HepG2 (cell line): ENCODE results near the gene CDC42EP1. TPM values are rescaled to one million over a fixed set of nuclear protein-coding genes. Genes with fewer than 3 reads are reported as not detected.
A peak's percentile ranks its signal among the peaks of the same experiment; 100 is the strongest.

Experiments used
- ATAC-seq: fragments of 200-7000 bp; cut with Tn5 transposase; 3 replicates; pipeline ENCODE4 v1.9.1; 2020; ENCODE audit warnings: mild to moderate bottlenecking, moderate library complexity
- BruUV-seq: library from RNA; stranded (reverse); fragments of 400-500 nt; replicated peaks from 2 replicates; lab custom pipeline; 2021; lab: Mats Ljungman, UMichigan
- CTCF ChIA-PET: fragments of 300-600 bp; formaldehyde crosslinking; extraction: SDS; loops from one replicate; lab custom pipeline; 2021; ENCODE audit warnings: low total read pairs, inconsistent platforms, low intra/inter-chr PET ratio; lab: Yijun Ruan, JAX
- POLR2A ChIA-PET: fragments of 350-600 bp; sonication (Branson Sonifier 250); formaldehyde crosslinking; loops from one replicate; lab custom pipeline; 2020; ENCODE audit warnings: antibody characterized with exemption, inconsistent platforms; lab: Yijun Ruan, JAX
- DNase-seq: peaks from one replicate; pipeline ENCODE4 v3.0.0-alpha.2; 2015; ENCODE audit warnings: low spot score
- FAIRE-seq: peaks from 3 replicates; lab custom pipeline; 2011; peaks lifted over from hg19 to GRCh38; lab: Jason Lieb, UNC
- H2AFZ ChIP-seq: one replicate; pipeline ENCODE4 v1.6.1; 2011; ENCODE audit warnings: low read length, inconsistent platforms
- H3K27ac ChIP-seq: fragments of 300-600 bp; 3 replicates; pipeline ENCODE4 v1.8.0; 2011; ENCODE audit warnings: mixed run types, mild to moderate bottlenecking, mixed read lengths, low read length, inconsistent platforms; ENCODE audit not compliant: insufficient read depth; ENCODE audit errors: extremely low read length
- H3K27me3 ChIP-seq, 2 experiments: fragments of 200-600 bp in 1 of 2; 2 replicates in 1 of 2; 3 replicates in 1 of 2; pipeline versions ENCODE4 v1.6.0 to v1.8.0; 2011; ENCODE audit warnings: low read length in 2 of 2, mild to moderate bottlenecking in 2 of 2, moderate library complexity in 2 of 2, inconsistent platforms in 1 of 2; ENCODE audit not compliant: insufficient read depth in 2 of 2, control insufficient read depth in 1 of 2
- H3K36me3 ChIP-seq, 2 experiments: fragments of 200-600 bp in 1 of 2; replicated peaks in 1 of 2; 2 replicates in 1 of 2; 3 replicates in 1 of 2; pipeline versions ENCODE4 v1.5.1 to v1.8.0; 2011; ENCODE audit warnings: low read length in 2 of 2, inconsistent platforms in 1 of 2; ENCODE audit not compliant: insufficient read depth in 2 of 2, control insufficient read depth in 1 of 2
- H3K4me1 ChIP-seq: 2 replicates; pipeline ENCODE4 v1.5.1; 2012; ENCODE audit warnings: low read length, inconsistent platforms; ENCODE audit not compliant: insufficient read depth
- H3K4me2 ChIP-seq: 2 replicates; pipeline ENCODE4 v1.6.0; 2011; ENCODE audit warnings: low read depth, low read length, inconsistent platforms
- H3K4me3 ChIP-seq, 3 experiments: fragments of 200-600 bp in 1 of 3; sonication (generic), shearing (Covaris generic) in 1 of 3; replicated peaks in 1 of 3; 2 replicates each; pipeline ENCODE4 v1.5.1; 2011 to 2016; ENCODE audit warnings: low read length in 3 of 3, inconsistent platforms in 2 of 3, low read depth in 2 of 3, mild to moderate bottlenecking in 2 of 3, control low read depth in 1 of 3, mixed read lengths in 1 of 3; ENCODE audit not compliant: insufficient read depth in 1 of 3
- H3K79me2 ChIP-seq: one replicate; pipeline ENCODE4 v1.6.1; 2011; ENCODE audit warnings: low read length, inconsistent platforms; ENCODE audit not compliant: insufficient read depth
- H3K9ac ChIP-seq: 2 replicates; pipeline ENCODE4 v1.6.0; 2011; ENCODE audit warnings: mild to moderate bottlenecking, low read depth, low read length, inconsistent platforms; ENCODE audit not compliant: insufficient read depth
- H3K9me3 ChIP-seq: 2 replicates; pipeline ENCODE4 v1.5.1; 2012; ENCODE audit warnings: mild to moderate bottlenecking, low read length
- H4K20me1 ChIP-seq: 2 replicates; pipeline ENCODE4 v1.6.0; 2011; ENCODE audit warnings: inconsistent platforms, mild to moderate bottlenecking, low read length, moderate library complexity; ENCODE audit not compliant: insufficient read depth
- CBX1 ChIP-seq: IDR thresholded peaks from one replicate; pipeline ENCODE4 v1.6.1; 2016; ENCODE audit warnings: antibody characterized with exemption, low read depth
- FOXC1 ChIP-seq: sonication (generic); formaldehyde crosslinking; IDR thresholded peaks from 2 replicates; pipeline ENCODE4 v1.8.0; 2022; ENCODE audit warnings: mild to moderate bottlenecking, missing genetic modification reagents, borderline replicate concordance
- HCFC1 ChIP-seq: fragments of 150-350 bp; IDR thresholded peaks from 2 replicates; pipeline ENCODE4 v1.6.1; 2014; ENCODE audit warnings: low read depth, low read length
- HES4 ChIP-seq: sonication (generic); formaldehyde crosslinking; IDR thresholded peaks from 2 replicates; pipeline ENCODE4 v1.9.0; 2021; ENCODE audit warnings: mild to moderate bottlenecking, missing genetic modification reagents, borderline replicate concordance
- SAP130 ChIP-seq: IDR thresholded peaks from 2 replicates; pipeline ENCODE4 v1.6.1; 2016; ENCODE audit warnings: low read depth
- SRF ChIP-seq: IDR thresholded peaks from 2 replicates; pipeline ENCODE4 v1.6.1; 2011; ENCODE audit warnings: mild to moderate bottlenecking, low read depth, low read length, moderate library complexity
- THAP7 ChIP-seq: sonication (generic); formaldehyde crosslinking; IDR thresholded peaks from 2 replicates; pipeline ENCODE4 v1.8.1; 2023; ENCODE audit warnings: mild to moderate bottlenecking, missing genetic modification reagents
- XRCC5 ChIP-seq: fragments of 200-400 bp; formaldehyde crosslinking; optimal IDR thresholded peaks from 2 replicates; pipeline ENCODE3; 2017; ENCODE audit warnings: mild to moderate bottlenecking, low read length
- ZBTB10 ChIP-seq: sonication (generic); formaldehyde crosslinking; IDR thresholded peaks from 2 replicates; pipeline ENCODE4 v1.4.0; 2020; ENCODE audit warnings: missing genetic modification reagents, borderline replicate concordance
- ZBTB14 ChIP-seq: sonication (generic); formaldehyde crosslinking; IDR thresholded peaks from 2 replicates; pipeline ENCODE4 v1.4.0; 2020; ENCODE audit warnings: missing genetic modification reagents
- ZNF180 ChIP-seq: sonication (generic); formaldehyde crosslinking; IDR thresholded peaks from 2 replicates; pipeline ENCODE4 v1.4.0; 2020; ENCODE audit warnings: low read depth, missing genetic modification reagents, borderline replicate concordance
- ZNF329 ChIP-seq: sonication (generic); formaldehyde crosslinking; IDR thresholded peaks from 2 replicates; pipeline ENCODE4 v1.9.0; 2021; ENCODE audit warnings: low read depth, mild to moderate bottlenecking, missing genetic modification reagents
- ZNF44 ChIP-seq: sonication (generic); formaldehyde crosslinking; IDR thresholded peaks from 2 replicates; pipeline ENCODE4 v1.5.1; 2020; ENCODE audit warnings: mild to moderate bottlenecking, missing genetic modification reagents
- ZNF552 ChIP-seq: sonication (generic); formaldehyde crosslinking; IDR thresholded peaks from 2 replicates; pipeline ENCODE4 v1.9.0; 2022; ENCODE audit warnings: missing genetic modification reagents, mild to moderate bottlenecking, borderline replicate concordance
- WGBS: methylation state at CpG from one replicate; pipeline ENCODE4 v1.1.6; 2017; ENCODE audit warnings: low lambda C conversion rate; 5-methylcytosine and 5-hydroxymethylcytosine counted together
- in situ Hi-C: cut with HindIII; loops from 2 replicates; pipeline ENCODE4 v1.10.0; 2017; ENCODE audit warnings: low pct_unique_long_range_greater_than_20kb; ENCODE audit not compliant: extremely low pct_ligation_motif_present
- intact Hi-C: fragments of 100-400 bp; cut with micrococcal nuclease; formaldehyde crosslinking; loops from one replicate; pipeline ENCODE4 v1.10.0; 2022; ENCODE audit not compliant: unreplicated experiment
- polyA plus RNA-seq, 8 experiments: library from polyadenylated mRNA; depleted of rRNA in 3 of 8; stranded (reverse) in 7 of 8; unstranded in 1 of 8; fragments of >200 nt; fragmentation: Illumina TruSeq in 4 of 8; extraction: Trizol in 4 of 8; gene quantifications; 2 replicates each; pipeline versions ENCODE4 v1.2.1 to v1.2.3, GENCODE V29; 2011 to 2016; ENCODE audit warnings: low read depth in 4 of 8, missing spikeins in 1 of 8, mixed read lengths in 1 of 8; ENCODE audit not compliant: insufficient read depth in 1 of 8
- total RNA-seq, 5 experiments: library from RNA; depleted of rRNA; stranded (reverse); fragments of >200 nt; fragmentation: Illumina TruSeq; extraction: Trizol; gene quantifications; 2 replicates each; pipeline ENCODE4 v1.2.3, GENCODE V29; 2016; ENCODE audit warnings: low read depth in 1 of 5

The CDC42EP1 gene
- total and polyA plus RNA-seq, 2 of the 13 experiments (the other 11 are each of a cell fraction or from before 2014, with no cell fraction given): 17.1 to 29.5 TPM

- H2AFZ ChIP-seq: no peak overlapping the region
- ChIA-PET CTCF (no interaction called here), POLR2A (interaction anchor here (1.3 kb wide), 1 partner anchor 34 kb away, joined by 5 read pairs; no protein-coding TSS in a partner anchor)
- no TSS peak for BruUV-seq
- H3K36me3 ChIP-seq: no peaks in the 10 kb centered on the region
- H4K20me1 ChIP-seq: no peaks in the 10 kb centered on the region
- H3K9me3 ChIP-seq: no peaks in the 10 kb centered on the region
- 66% methylated on average over 3 of the region's 3 CpGs for WGBS
- H3K27me3 ChIP-seq: peaks cover 0 to 13% of the 10 kb centered on the region in 2 experiments; a peak in 1 of 5 replicates
- intact Hi-C loops (no loop called here), in situ Hi-C loops (no loop called here)
- no peak for FAIRE-seq
- ATAC-seq: no peak
- no peak overlapping the region for H3K27ac ChIP-seq
- no peak overlapping the region for H3K9ac ChIP-seq
- DNase-seq: no peak
- no peak overlapping the region for H3K4me2 ChIP-seq
- no peak for TF ChIP-seq CBX1
- TF ChIP-seq SRF: no peak
- no peaks in the 10 kb centered on the region for H3K79me2 ChIP-seq
- H3K4me3 ChIP-seq: no peak overlapping the region
- peaks cover 55% of the 10 kb centered on the region for H3K4me1 ChIP-seq
Observed at GRCh38 chr22:37534445-37534844, 25.8 kb upstream of the CDC42EP1 start.

- Histone ChIP-seq H3K4me3 (no peak overlapping the region), H3K79me2 (no peaks in the 10 kb centered on the region), H3K36me3 (no peaks in the 10 kb centered on the region), H3K4me2 (no peak overlapping the region; the same call in 1 of the 2 replicates), H3K27ac (no peak overlapping the region), H3K9ac (no peak overlapping the region), H3K9me3 (no peaks in the 10 kb centered on the region), H3K4me1 (peaks cover 56% of the 10 kb centered on the region), H2AFZ (no peak overlapping the region), H4K20me1 (no peaks in the 10 kb centered on the region), H3K27me3 (peaks cover 0 to 13% of the 10 kb centered on the region in 2 experiments; a peak in 1 of 5 replicates)
- ChIA-PET CTCF (no interaction called here), POLR2A (no interaction called here)
- intact Hi-C loops: loop anchor here (5.0 kb wide), 1 partner anchor 147 kb away; no protein-coding TSS in a partner anchor
- DNase-seq: no peak
- no peak for ATAC-seq
- BruUV-seq: no TSS peak
- in situ Hi-C loops: loop anchor here (5.0 kb wide), 1 partner anchor 37 kb away; no protein-coding TSS in a partner anchor
- 24% methylated on average over 6 of the region's 6 CpGs for WGBS
- no peak for FAIRE-seq
- TF ChIP-seq XRCC5: no peak
- TF ChIP-seq HES4 (CRISPR knock-in tag): no peak
- TF ChIP-seq FOXC1 (CRISPR knock-in tag): no peak
- TF ChIP-seq ZNF44 (CRISPR knock-in tag): no peak
- no peak for TF ChIP-seq ZNF552 (CRISPR knock-in tag)
- no peak for TF ChIP-seq THAP7 (CRISPR knock-in tag)
- no peak for TF ChIP-seq ZBTB10
- TF ChIP-seq ZNF180 (CRISPR knock-in tag): no peak
- no peak for TF ChIP-seq ZBTB14 (CRISPR knock-in tag)
- no peak for TF ChIP-seq HCFC1
- no peak for TF ChIP-seq ZNF329
- 0 out of 2 replicates have a peak, but pooled peaks have one; percentile 33 for TF ChIP-seq SAP130 (CRISPR knock-in tag)
Observed at GRCh38 chr22:37535159-37535558, 25.1 kb upstream of the CDC42EP1 start.
